Osteoblast (primary cell): ENCODE measurements around the gene APLNR. TPM values are rescaled to one million over a fixed set of nuclear protein-coding genes. Genes with fewer than 3 reads are reported as not detected.
A peak's percentile ranks its signal among the peaks of the same experiment; 100 is the strongest.

Source experiments
- DNase-seq: peaks from one replicate; pipeline ENCODE4 v3.0.0; 2011; ENCODE audit warnings: low spot score, mixed read lengths; ENCODE audit not compliant: insufficient read length; ENCODE audit errors: missing footprints
- H2AFZ ChIP-seq: 2 replicates; pipeline ENCODE4 v1.6.0; 2011; ENCODE audit warnings: mild to moderate bottlenecking, low read length
- H3K27ac ChIP-seq: 2 replicates; pipeline ENCODE4 v1.5.1; 2011; ENCODE audit warnings: mild to moderate bottlenecking, low read depth, low read length, moderate library complexity
- H3K27me3 ChIP-seq: 2 replicates; pipeline ENCODE4 v1.6.0; 2012; ENCODE audit warnings: mild to moderate bottlenecking, control low read depth, inconsistent platforms, low read length, moderate library complexity; ENCODE audit not compliant: insufficient read depth
- H3K36me3 ChIP-seq: 2 replicates; pipeline ENCODE4 v1.5.1; 2011; ENCODE audit warnings: mild to moderate bottlenecking, low read length, control low read depth, moderate library complexity; ENCODE audit not compliant: insufficient read depth
- H3K4me1 ChIP-seq: 2 replicates; pipeline ENCODE4 v1.5.1; 2011; ENCODE audit warnings: mild to moderate bottlenecking, low read length, control low read depth, moderate library complexity; ENCODE audit not compliant: insufficient read depth
- H3K4me2 ChIP-seq: 2 replicates; pipeline ENCODE4 v1.6.0; 2011; ENCODE audit warnings: mild to moderate bottlenecking, low read length; ENCODE audit not compliant: insufficient read depth
- H3K4me3 ChIP-seq: fragments of 200-600 bp; sonication (generic); 3 replicates; pipeline ENCODE4 v1.5.1; 2012; ENCODE audit warnings: mild to moderate bottlenecking, low read length, inconsistent platforms; ENCODE audit not compliant: insufficient read depth
- H3K79me2 ChIP-seq: 2 replicates; pipeline ENCODE4 v1.6.0; 2012; ENCODE audit warnings: mild to moderate bottlenecking, low read length, control low read depth, inconsistent platforms; ENCODE audit not compliant: insufficient read depth
- H3K9me3 ChIP-seq: 2 replicates; pipeline ENCODE4 v1.5.1; 2011; ENCODE audit warnings: low read depth, low read length, control low read depth
- H4K20me1 ChIP-seq: 2 replicates; pipeline ENCODE4 v1.6.0; 2012; ENCODE audit warnings: mild to moderate bottlenecking, low read length, control low read depth; ENCODE audit not compliant: insufficient read depth
- total RNA-seq: library from RNA; depleted of rRNA; stranded (reverse); fragments of >200 nt; gene quantifications from 2 replicates; pipeline ENCODE4 v1.2.3, GENCODE V29; 2012
- TF ChIP-seq, protein P1 (sequence below): IDR thresholded peaks from 2 replicates; pipeline ENCODE4 v1.5.1; 2011; ENCODE audit warnings: mild to moderate bottlenecking, low read depth, low read length, moderate library complexity; ENCODE audit errors: extremely low read depth

The APLNR gene
- total RNA-seq, 1 donor, result not detected

DNA sequence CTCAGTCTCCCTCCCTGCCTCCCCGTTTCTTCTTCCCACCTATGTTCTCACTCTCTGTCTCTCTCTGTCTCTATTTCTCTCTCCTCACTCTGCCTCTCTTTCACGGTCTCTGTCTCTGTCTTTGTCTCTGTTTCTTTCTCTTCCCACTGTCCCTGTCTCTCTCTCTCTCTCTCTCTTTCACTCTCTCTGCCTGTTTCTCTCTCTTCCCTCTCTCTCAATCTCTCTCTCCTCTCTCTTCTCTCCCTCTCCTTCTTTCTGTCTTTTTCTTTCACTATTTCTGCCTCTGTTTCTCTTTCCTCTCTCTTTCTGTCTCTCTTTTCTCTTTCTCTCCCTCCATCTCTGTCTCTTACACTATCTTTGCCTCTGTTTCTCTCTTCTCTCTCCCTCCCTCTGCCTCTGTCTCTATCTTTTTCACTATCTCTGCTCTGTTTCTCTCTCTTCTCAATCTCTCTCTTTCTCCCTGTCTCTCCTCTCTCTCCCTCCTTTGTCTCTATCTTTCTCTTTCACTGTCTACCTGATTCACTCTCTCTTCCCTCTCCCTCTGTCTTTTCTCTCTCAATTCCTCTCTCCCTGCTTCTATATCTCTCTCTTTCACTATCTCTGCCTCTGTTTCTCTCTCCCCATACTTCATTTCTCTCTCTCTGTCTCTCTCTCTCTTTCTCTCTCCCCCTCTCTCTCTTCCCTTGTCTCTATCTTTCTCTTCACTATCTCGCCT lies 5.4 kb downstream of the APLNR start:
- no peak overlapping the region for H3K27ac ChIP-seq
- no peaks in the 10 kb centered on the region for H3K9me3 ChIP-seq
- peaks cover 48% of the 10 kb centered on the region for H3K27me3 ChIP-seq
- no peak overlapping the region for H2AFZ ChIP-seq
- DNase-seq, result no peak
- no peak overlapping the region for H3K4me3 ChIP-seq
- H3K79me2 ChIP-seq, result no peaks in the 10 kb centered on the region
- no peaks in the 10 kb centered on the region for H3K36me3 ChIP-seq
- H4K20me1 ChIP-seq, result no peaks in the 10 kb centered on the region
- peaks cover 9% of the 10 kb centered on the region for H3K4me1 ChIP-seq
- TF ChIP-seq, protein P1, sequence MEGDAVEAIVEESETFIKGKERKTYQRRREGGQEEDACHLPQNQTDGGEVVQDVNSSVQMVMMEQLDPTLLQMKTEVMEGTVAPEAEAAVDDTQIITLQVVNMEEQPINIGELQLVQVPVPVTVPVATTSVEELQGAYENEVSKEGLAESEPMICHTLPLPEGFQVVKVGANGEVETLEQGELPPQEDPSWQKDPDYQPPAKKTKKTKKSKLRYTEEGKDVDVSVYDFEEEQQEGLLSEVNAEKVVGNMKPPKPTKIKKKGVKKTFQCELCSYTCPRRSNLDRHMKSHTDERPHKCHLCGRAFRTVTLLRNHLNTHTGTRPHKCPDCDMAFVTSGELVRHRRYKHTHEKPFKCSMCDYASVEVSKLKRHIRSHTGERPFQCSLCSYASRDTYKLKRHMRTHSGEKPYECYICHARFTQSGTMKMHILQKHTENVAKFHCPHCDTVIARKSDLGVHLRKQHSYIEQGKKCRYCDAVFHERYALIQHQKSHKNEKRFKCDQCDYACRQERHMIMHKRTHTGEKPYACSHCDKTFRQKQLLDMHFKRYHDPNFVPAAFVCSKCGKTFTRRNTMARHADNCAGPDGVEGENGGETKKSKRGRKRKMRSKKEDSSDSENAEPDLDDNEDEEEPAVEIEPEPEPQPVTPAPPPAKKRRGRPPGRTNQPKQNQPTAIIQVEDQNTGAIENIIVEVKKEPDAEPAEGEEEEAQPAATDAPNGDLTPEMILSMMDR, result no peak
- H3K4me2 ChIP-seq, result no peak overlapping the region

DNA sequence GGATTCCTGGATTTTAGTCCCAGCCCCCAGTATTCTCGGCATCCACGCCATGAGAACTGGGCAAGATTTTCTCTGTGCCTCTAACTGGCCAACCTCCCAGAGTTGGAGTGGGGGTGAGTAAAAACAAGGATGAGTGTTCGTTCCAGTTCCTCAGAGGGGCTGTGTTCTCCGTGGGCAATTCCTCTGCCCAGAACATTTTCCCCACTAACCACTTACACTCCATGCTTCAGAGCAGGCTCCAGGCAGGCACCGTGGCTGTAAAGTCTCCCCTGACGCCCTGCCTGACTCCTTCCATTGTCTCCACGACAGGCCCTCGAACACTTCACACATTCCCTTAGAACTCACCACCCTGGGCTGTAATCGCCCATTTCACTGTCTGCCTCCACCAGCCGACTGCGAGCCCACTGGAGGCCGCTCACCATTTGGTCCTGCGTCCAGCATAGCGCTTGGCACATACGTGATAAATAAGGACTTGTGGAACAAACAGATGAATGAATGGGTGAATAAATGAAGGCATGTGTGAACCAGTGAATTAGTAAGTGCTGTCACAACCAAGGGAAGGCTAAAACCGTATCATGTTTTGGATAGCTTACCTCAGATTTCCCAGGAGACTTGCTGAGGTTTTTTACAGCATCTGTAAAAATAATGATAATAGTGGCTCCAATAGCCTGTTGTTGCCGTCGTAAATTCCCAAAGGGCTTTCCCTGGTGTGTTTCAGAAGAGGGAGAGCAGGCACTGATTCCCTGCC lies 6.1 kb downstream of the APLNR start:
- Histone ChIP-seq H4K20me1 (no peaks in the 10 kb centered on the region), H3K4me2 (peak overlapping the region; percentile 38), H3K9me3 (no peaks in the 10 kb centered on the region), H3K4me1 (peaks cover 9% of the 10 kb centered on the region), H3K79me2 (no peaks in the 10 kb centered on the region), H3K4me3 (no peak overlapping the region), H3K27ac (no peak overlapping the region), H3K36me3 (no peaks in the 10 kb centered on the region), H3K27me3 (peaks cover 48% of the 10 kb centered on the region), H2AFZ (no peak overlapping the region)
- no peak for DNase-seq
- TF ChIP-seq, protein P1, result no peak

DNA sequence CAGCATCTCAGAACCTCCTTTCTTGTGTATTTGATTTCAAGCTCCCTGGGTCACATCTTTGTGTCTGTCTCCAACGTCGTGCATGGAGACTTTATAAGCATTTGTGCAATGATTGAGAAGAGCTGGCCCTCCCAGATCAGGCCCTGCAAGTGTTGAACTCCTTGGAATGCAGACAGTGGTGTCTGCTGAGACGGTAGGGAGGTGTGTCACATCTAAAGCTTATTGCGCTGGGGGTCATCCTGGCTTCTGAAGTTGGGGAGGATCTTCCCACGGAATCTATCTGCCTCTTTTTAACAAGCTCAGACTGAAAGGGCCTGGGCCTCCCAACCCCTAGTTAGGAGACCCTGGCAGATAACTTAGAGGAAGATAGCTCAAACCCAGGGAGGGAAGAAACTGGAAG lies 6.7 kb downstream of the APLNR start:
- peaks cover 9% of the 10 kb centered on the region for H3K4me1 ChIP-seq
- TF ChIP-seq, protein P1, result no peak
- DNase-seq, result no peak
- H2AFZ ChIP-seq, result no peak overlapping the region
- H3K9me3 ChIP-seq, result no peaks in the 10 kb centered on the region
- no peak overlapping the region for H3K4me2 ChIP-seq
- peaks cover 43% of the 10 kb centered on the region for H3K27me3 ChIP-seq
- H3K79me2 ChIP-seq, result no peaks in the 10 kb centered on the region
- no peaks in the 10 kb centered on the region for H3K36me3 ChIP-seq
- H3K27ac ChIP-seq, result no peak overlapping the region
- no peak overlapping the region for H3K4me3 ChIP-seq
- H4K20me1 ChIP-seq, result no peaks in the 10 kb centered on the region

DNA sequence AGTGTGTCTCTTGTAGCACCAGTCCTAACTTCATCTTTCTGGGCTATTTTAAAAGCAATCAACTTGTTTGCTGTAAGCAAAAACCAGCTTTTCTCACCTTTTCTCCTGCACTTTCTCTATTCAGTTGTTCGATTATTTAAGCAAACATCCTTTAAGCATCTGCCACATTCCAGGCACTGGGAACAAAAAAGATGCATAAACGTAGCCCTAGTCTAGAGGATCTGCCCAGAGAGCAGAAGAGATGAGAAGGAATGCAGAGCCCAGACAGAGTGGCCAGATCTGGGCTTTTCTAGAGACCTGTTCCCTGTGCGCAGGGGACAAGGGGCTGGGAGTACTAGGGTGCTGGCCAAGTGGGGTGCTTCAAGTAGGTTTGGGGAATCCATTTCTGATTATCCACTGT lies 8.4 kb downstream of the APLNR start:
- TF ChIP-seq, protein P1, result no peak
- H3K4me3 ChIP-seq, result no peak overlapping the region
- no peak overlapping the region for H2AFZ ChIP-seq

More for the DNA sequence above, 8.4 kb downstream of the APLNR start:
- Histone ChIP-seq H3K36me3 (no peaks in the 10 kb centered on the region), H3K27ac (no peak overlapping the region), H3K9me3 (no peaks in the 10 kb centered on the region), H4K20me1 (no peaks in the 10 kb centered on the region), H3K27me3 (peaks cover 34% of the 10 kb centered on the region), H3K79me2 (no peaks in the 10 kb centered on the region), H3K4me1 (peaks cover 15% of the 10 kb centered on the region), H3K4me2 (no peak overlapping the region)
- no peak for DNase-seq
